Measurements from ENCODE around the gene DUS1L.

DUS1L gene

DNA sequence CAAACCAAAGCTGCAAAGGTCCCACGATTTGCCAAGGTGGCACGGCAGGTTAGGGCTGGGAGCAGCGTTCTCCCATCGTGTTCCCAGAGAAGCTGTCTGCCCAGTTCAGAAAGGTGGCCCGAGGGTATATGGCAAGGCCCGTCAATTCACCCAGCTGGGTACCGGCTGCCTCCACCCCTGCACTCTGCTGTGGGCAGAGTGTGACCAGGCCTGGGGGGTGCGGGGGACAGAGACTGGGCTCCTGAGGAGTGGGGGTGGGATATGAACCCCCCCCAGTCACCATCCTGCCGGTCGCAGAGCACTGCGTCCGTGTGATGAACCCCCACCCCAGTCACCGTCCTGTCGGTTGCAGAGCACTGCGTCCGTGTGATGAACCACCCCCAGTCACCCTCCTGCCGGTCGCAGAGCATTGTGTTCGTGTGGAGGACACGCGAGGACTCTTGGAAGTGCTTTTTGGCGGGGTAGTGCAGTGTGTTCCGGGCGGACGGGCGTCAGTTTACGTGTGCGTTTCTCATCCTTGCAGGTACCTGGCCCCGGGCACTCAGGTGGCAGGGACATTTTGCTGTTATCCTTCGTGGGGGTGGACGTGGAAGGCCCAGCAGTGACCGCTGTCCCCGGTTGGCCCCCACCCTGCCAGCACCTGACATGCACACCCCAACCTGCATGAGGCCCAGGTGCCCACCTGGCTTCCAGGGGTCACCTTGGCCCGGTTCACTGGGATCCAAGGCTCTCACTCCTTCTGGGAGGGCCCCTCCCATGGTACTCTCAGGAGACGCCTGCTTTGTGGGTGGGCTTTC lies 35.1 kb upstream of the DUS1L start:
- no peak for DNase-seq

DNA sequence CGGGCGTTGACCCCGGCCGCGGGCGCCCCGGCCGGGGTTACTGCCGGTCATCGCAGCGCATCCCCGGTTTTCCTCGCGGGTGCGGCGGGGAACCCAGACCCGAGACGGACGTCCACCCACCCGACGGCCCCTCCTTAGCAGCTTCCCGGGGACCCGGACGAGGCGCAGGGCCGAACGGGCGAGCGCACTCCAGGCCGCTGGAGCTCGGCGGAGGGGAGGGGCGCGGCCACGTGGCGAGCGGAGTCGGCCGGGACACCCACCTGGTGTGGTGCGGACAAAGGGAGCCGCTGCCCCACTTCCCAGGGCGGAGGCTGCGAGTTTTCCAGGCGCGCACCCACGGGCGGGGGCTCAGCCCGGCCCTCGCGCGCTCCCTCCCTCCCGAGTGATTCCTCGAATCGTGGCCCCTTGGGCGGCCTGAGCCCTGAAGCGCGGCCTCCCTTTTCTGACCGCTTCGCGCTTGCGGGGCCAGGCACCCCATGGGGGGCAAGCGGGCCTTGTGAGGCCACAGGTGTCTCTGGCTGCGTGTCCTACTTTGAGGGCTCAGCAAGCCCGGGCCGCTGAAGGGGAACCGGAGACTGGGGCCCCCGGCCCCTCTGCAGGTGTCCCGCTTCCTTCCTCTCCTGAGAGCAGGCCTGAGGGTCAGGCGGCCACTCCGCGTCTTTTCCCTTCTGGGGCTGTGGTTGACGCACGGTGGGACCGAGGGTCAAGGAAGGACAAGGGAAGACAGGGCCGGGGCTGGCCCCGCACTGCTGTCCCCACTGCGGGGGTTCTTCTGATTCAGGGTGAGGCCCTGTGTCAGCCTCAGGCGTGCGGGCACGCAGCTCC lies 33.5 kb upstream of the DUS1L start:
- DNase-seq, result peak; percentile 36

GRCh38 chr17:82098169-82098938 lies 32.8 kb upstream of the DUS1L start, which contains the start of gene FASN:
TSS of gene FASN (minus strand) at chr17:82098236. CDS start at chr17:82096445, 1,791 bp downstream.
- peak; percentile 96 for DNase-seq

GRCh38 chr17:82097919-82098168 lies 32.2 kb upstream of the DUS1L start:
- DNase-seq, result no peak

DNA sequence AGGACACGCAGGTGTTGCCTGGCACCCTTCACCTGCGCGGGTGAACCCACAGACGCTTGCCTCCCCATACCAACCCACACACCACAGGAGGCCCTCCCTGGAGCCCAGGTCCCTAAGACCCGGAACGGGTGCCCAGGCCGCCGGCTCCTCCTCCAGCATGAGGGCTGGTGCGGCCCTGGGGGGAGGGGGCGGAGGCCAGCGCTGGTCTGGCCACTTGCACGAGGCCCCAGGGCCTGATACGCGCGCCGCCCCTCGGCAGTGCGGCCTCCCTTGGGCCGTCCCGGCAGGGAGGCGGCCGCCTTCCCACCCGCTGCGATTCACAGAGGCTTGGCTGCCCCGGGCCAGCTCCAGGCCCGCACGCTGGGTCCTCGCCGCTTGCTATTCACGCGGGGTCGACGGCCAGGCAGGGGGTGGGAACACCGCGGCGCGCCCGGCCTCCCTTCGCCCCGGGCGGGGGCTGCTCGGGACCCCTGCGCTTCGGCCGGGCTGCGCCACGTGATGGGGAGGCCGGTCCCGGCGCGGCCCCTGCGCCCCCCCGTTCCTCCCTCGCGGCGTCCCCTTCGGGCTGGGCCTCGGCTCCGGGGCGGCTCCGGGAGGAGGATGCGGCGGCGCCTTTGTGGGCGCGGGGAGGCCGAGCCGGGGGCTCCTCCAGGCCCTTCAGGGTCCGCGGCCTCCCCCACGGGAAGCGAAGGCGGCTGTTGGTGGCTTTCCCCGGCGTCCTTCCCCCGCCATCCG lies 31.7 kb upstream of the DUS1L start:
- DNase-seq, result peak; percentile 45

- no peak for DNase-seq
Observed at GRCh38 chr17:82096709-82097183, 31.1 kb upstream of the DUS1L start.

- DNase-seq, result no peak
Observed at GRCh38 chr17:82095777-82096708, 30.4 kb upstream of the DUS1L start.

GRCh38 chr17:82094931-82095776 lies 29.6 kb upstream of the DUS1L start:
- DNase-seq, result no peak

GRCh38 chr17:82092995-82093751 lies 27.6 kb upstream of the DUS1L start:
- no peak for DNase-seq

- DNase-seq, result peak; percentile 2
Observed at GRCh38 chr17:82092628-82092994, 27.0 kb upstream of the DUS1L start.

DNA sequence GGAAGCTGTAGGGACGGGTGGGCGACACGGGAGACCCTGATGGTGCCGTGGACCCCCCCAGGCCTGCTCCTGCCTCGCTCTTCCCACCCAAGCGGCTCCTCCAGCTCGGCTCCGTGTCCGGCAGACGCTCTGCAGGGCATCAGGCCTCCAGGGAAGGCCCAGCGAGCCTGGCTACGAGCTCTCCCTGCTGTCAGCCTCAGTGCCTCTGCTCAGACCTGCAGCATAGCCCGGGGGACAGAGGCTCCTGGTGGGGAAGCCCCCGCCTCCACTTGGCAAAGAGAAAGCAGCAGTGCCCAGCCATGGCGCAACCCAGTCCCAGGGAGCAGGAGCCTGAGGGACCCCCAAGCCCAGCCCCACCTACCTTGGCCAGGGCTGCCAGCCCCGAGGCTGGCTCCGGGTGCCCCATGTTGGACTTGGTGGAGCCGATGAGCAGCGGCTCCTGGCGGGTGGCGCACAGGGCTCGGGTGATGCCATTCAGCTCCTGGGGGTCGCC lies 26.5 kb upstream of the DUS1L start:
- no peak for DNase-seq

DNA sequence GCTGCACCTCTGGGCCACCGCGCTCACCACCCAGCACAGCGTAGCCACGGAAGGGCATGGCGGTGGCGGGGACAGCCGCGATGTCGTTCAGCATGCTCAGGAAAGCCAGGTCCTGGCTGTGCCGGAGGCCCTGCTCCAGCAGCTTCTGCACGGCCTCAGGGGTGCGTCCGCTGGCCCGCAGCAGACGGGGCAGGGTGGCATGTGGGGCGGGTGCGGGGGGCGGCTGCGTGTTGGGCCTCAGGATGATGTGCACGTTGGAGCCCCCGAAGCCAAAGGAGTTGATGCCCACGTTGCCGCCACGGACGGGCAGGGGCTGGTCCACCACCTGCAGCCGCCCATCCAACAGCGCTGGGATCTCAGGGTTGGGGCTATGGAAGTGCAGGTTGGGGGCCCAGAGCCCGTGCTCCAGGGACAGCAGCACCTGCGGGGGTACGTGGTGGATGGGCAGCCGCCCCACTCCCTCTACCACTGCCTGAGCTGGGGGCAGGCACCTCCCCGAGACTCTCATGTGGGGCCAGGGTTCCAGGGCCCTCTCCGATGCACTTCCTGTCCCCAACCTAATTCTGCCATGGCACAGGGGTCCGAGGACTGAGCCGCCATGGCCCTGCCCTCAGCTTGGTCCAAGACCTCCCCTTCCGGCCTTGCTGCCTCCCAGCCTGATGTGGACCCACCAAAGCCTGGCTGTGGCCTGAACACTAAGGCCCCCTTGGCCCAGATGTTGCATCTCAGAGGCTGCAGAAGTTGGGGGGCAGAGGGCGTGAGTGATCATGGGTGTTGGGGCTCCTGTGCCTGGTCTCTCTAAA lies 25.9 kb upstream of the DUS1L start:
- DNase-seq, result no peak

- no peak for DNase-seq
Observed at GRCh38 chr17:82090549-82091263, 25.1 kb upstream of the DUS1L start.

DNA sequence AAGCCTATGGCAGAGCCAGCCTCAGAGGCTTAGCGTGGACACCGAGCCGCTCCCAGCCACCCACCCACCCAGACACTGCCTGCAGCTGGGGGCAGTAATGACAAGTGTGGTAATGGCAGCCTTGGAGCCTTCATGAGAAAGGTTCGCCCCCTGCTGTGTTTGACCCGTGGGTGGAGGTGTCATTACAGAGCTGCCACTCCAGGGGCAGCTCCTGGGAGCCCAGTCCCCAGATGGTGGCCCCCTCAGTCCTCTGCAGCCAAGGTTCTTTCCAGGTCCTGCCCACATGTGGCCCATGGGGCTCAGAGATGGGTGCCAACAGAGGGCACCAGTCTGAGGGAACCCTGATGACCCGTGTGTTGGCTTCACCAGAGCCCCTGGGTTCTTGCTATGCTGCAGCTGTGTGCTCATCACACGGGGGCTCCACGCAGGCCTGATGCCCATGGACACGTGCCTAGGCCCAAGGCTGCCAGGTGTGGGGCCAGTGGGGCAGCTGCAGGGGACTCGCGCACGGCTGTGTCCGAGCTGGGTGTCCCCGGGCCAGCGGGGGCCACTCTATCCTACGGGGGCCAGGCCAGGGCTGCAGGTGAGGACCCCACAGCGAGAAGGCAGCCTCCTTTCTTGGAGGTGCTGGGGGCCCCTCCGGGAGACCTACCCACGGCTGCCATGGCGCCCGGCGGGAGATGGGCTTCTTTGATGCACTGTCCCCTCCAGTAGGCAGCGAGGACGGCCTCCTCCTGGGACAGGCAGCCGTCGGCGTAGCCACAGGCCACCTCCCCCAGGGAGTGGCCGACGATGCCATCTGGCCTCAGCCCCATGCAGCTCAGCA lies 24.3 kb upstream of the DUS1L start:
- no peak for DNase-seq

- DNase-seq, result no peak
Observed at GRCh38 chr17:82088838-82089722, 23.5 kb upstream of the DUS1L start.
